Thymus (tissue), 11 donors: Measurements from ENCODE around the gene PLEKHG5. TPM values are rescaled to one million over a fixed set of nuclear protein-coding genes. Genes with fewer than 3 reads are reported as not detected.

Source experiments
- DNase-seq, 9 donors: peaks; one replicate each; pipeline ENCODE4 v3.0.0-alpha.2; 2013; ENCODE audit warnings: low spot score in 9 of 9, low read depth in 6 of 9, missing footprints in 1 of 9
- H3K27ac ChIP-seq, 2 donors: one replicate each; pipeline ENCODE4 v1.5.1; 2013; ENCODE audit warnings: control low read depth in 1 of 2, low read depth in 1 of 2, low read length in 1 of 2, mild to moderate bottlenecking in 1 of 2, moderate library complexity in 1 of 2
- H3K27me3 ChIP-seq, 2 donors: one replicate each; pipeline ENCODE4 v1.5.1; 2013; ENCODE audit warnings: low read length in 1 of 2; ENCODE audit not compliant: control insufficient read depth in 2 of 2, insufficient read depth in 1 of 2
- H3K36me3 ChIP-seq, 2 donors: one replicate each; pipeline ENCODE4 v1.5.1; 2013; ENCODE audit warnings: low read length in 1 of 2, mild to moderate bottlenecking in 1 of 2, moderate library complexity in 1 of 2; ENCODE audit not compliant: control insufficient read depth in 2 of 2, insufficient read depth in 2 of 2
- H3K4me1 ChIP-seq, 2 donors: one replicate each; pipeline ENCODE4 v1.5.1; 2013; ENCODE audit warnings: low read length in 2 of 2; ENCODE audit not compliant: control insufficient read depth in 2 of 2, insufficient read depth in 2 of 2
- H3K4me3 ChIP-seq, 2 donors: one replicate each; pipeline ENCODE4 v1.5.1; 2013; ENCODE audit warnings: low read length in 2 of 2, control low read depth in 1 of 2, mild to moderate bottlenecking in 1 of 2
- H3K9me3 ChIP-seq, 2 donors: one replicate each; pipeline ENCODE4 v1.5.1; 2013; ENCODE audit warnings: low read length in 1 of 2, mild to moderate bottlenecking in 1 of 2; ENCODE audit not compliant: control insufficient read depth in 2 of 2, insufficient read depth in 1 of 2
- WGBS: extraction: QIAGEN DNeasy Blood & Tissue Kit; methylation state at CpG from one replicate; pipeline ENCODE4 v1.1.7; 2013; 5-methylcytosine and 5-hydroxymethylcytosine counted together
- polyA plus RNA-seq: library from polyadenylated mRNA; stranded (reverse); fragments of 200-250 nt; gene quantifications from one replicate; pipeline ENCODE4 v1.2.3, GENCODE V29; 2013
- total RNA-seq: library from RNA; stranded (reverse); fragments of 120-200 nt; gene quantifications from one replicate; pipeline ENCODE4 v1.2.4, GENCODE V29; 2013
- donor health status: healthy.

PLEKHG5 gene
- total and polyA plus RNA-seq, 2 donors: 2.4 to 4.6 TPM

- DNase-seq: no peak
- Histone ChIP-seq H3K36me3 (no peaks in the 10 kb centered on the region), H3K27ac (no peak overlapping the region), H3K27me3 (peaks cover 0 to 15% of the 10 kb centered on the region in 2 donors), H3K4me3 (no peak overlapping the region), H3K9me3 (no peaks in the 10 kb centered on the region), H3K4me1 (no peaks in the 10 kb centered on the region)
- 57% methylated on average over 7 of the region's 7 CpGs for WGBS
These were observed 15.6 kb upstream of the PLEKHG5 start for GRCh38 chr1:6507037-6507428.

- no peaks in the 10 kb centered on the region for H3K4me1 ChIP-seq
- no peaks in the 10 kb centered on the region for H3K9me3 ChIP-seq
- no peaks in the 10 kb centered on the region for H3K36me3 ChIP-seq
- no peak overlapping the region for H3K27ac ChIP-seq
- WGBS: 95% methylated on average over 31 of the region's 31 CpGs
- no peak overlapping the region for H3K4me3 ChIP-seq
- peaks cover 0 to 17% of the 10 kb centered on the region in 2 donors for H3K27me3 ChIP-seq
- no peak for DNase-seq
These were observed 15.0 kb upstream of the PLEKHG5 start for GRCh38 chr1:6506210-6507036.

- no peak overlapping the region for H3K27ac ChIP-seq
- no peak for DNase-seq
- H3K9me3 ChIP-seq: no peaks in the 10 kb centered on the region
- no peaks in the 10 kb centered on the region for H3K4me1 ChIP-seq
- 96% methylated on average over 31 of the region's 31 CpGs for WGBS
- H3K27me3 ChIP-seq: peaks cover 0 to 24% of the 10 kb centered on the region in 2 donors
- H3K4me3 ChIP-seq: no peak overlapping the region
- no peaks in the 10 kb centered on the region for H3K36me3 ChIP-seq
These were observed 14.1 kb upstream of the PLEKHG5 start for GRCh38 chr1:6505367-6506209.

GRCh38 chr1:6504887-6505286, 13.4 kb upstream of the PLEKHG5 start:
- no peaks in the 10 kb centered on the region for H3K4me1 ChIP-seq
- WGBS: 98% methylated on average over 15 of the region's 15 CpGs
- peaks cover 0 to 29% of the 10 kb centered on the region in 2 donors for H3K27me3 ChIP-seq
- no peaks in the 10 kb centered on the region for H3K9me3 ChIP-seq
- DNase-seq: no peak
- no peaks in the 10 kb centered on the region for H3K36me3 ChIP-seq
- H3K27ac ChIP-seq: no peak overlapping the region
- no peak overlapping the region for H3K4me3 ChIP-seq

- no peaks in the 10 kb centered on the region for H3K36me3 ChIP-seq
- H3K27ac ChIP-seq: no peak overlapping the region
- no peak overlapping the region for H3K4me3 ChIP-seq
- H3K27me3 ChIP-seq: peaks cover 0 to 27% of the 10 kb centered on the region in 2 donors
- H3K9me3 ChIP-seq: no peaks in the 10 kb centered on the region
- DNase-seq: no peak
- H3K4me1 ChIP-seq: no peaks in the 10 kb centered on the region
- WGBS: 88% methylated on average over 20 of the region's 20 CpGs
These were observed 12.6 kb upstream of the PLEKHG5 start for GRCh38 chr1:6503884-6504602.

GRCh38 chr1:6502000-6502891, 10.8 kb upstream of the PLEKHG5 start:
- Histone ChIP-seq H3K4me3 (no peak overlapping the region), H3K27ac (no peak overlapping the region), H3K4me1 (peaks cover 0 to 2% of the 10 kb centered on the region in 2 donors), H3K36me3 (no peaks in the 10 kb centered on the region), H3K27me3 (peaks cover 14 to 42% of the 10 kb centered on the region in 2 donors), H3K9me3 (no peaks in the 10 kb centered on the region)
- WGBS: 93% methylated on average over 31 of the region's 31 CpGs
- DNase-seq: no peak

- 94% methylated on average over 10 of the region's 10 CpGs for WGBS
- peaks cover 23 to 50% of the 10 kb centered on the region in 2 donors for H3K27me3 ChIP-seq
- H3K9me3 ChIP-seq: no peaks in the 10 kb centered on the region
- H3K36me3 ChIP-seq: no peaks in the 10 kb centered on the region
- H3K27ac ChIP-seq: no peak overlapping the region
- no peak overlapping the region for H3K4me3 ChIP-seq
- H3K4me1 ChIP-seq: peaks cover 0 to 7% of the 10 kb centered on the region in 2 donors
- DNase-seq: no peak
These were observed 9.9 kb upstream of the PLEKHG5 start for GRCh38 chr1:6501279-6501813.
